ENCODE data around the gene PGPEP1. TPM values are rescaled to one million over a fixed set of nuclear protein-coding genes. Genes with fewer than 3 reads are reported as not detected.

Gene PGPEP1
- total RNA-seq, 1 donor from 2014 or later, result 34.4 TPM

DNA sequence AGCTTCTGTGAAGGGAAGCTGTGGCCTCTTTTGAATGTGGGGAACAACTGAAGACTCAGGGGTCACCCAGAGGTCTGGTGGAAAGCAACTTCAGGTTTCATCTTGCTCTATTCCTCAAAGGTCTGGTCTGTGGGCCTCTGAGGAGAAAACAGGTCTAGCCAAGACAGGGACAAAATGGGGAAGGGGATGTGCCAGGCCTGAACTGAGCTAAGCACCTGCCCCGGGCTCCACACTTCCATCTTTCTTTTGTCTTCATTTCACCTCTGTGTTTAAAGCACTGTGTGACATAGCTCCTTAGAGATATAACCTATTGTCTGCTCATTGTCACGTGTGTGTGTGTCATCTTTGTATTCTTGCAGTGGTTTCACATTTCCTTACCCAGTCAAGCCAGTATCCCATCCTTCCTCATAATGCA lies 25.6 kb downstream of the PGPEP1 start:
- TF ChIP-seq, protein P1, sequence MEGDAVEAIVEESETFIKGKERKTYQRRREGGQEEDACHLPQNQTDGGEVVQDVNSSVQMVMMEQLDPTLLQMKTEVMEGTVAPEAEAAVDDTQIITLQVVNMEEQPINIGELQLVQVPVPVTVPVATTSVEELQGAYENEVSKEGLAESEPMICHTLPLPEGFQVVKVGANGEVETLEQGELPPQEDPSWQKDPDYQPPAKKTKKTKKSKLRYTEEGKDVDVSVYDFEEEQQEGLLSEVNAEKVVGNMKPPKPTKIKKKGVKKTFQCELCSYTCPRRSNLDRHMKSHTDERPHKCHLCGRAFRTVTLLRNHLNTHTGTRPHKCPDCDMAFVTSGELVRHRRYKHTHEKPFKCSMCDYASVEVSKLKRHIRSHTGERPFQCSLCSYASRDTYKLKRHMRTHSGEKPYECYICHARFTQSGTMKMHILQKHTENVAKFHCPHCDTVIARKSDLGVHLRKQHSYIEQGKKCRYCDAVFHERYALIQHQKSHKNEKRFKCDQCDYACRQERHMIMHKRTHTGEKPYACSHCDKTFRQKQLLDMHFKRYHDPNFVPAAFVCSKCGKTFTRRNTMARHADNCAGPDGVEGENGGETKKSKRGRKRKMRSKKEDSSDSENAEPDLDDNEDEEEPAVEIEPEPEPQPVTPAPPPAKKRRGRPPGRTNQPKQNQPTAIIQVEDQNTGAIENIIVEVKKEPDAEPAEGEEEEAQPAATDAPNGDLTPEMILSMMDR (IDR thresholded peaks at IDR 0.05; ENCODE audit: insufficient read depth, low read length, poor library complexity, severe bottlenecking), result no peak
- Histone ChIP-seq H3K36me3 (ENCODE audit: control insufficient read depth, insufficient read depth, low read length) (no peaks in the 10 kb centered on the region), H3K4me3 (ENCODE audit: low read depth, low read length) (no peak overlapping the region), H3K27me3 (ENCODE audit: control insufficient read depth, insufficient read depth, low read length) (no peaks in the 10 kb centered on the region)
- no peak for DNase-seq (ENCODE audit: low read depth)

DNA sequence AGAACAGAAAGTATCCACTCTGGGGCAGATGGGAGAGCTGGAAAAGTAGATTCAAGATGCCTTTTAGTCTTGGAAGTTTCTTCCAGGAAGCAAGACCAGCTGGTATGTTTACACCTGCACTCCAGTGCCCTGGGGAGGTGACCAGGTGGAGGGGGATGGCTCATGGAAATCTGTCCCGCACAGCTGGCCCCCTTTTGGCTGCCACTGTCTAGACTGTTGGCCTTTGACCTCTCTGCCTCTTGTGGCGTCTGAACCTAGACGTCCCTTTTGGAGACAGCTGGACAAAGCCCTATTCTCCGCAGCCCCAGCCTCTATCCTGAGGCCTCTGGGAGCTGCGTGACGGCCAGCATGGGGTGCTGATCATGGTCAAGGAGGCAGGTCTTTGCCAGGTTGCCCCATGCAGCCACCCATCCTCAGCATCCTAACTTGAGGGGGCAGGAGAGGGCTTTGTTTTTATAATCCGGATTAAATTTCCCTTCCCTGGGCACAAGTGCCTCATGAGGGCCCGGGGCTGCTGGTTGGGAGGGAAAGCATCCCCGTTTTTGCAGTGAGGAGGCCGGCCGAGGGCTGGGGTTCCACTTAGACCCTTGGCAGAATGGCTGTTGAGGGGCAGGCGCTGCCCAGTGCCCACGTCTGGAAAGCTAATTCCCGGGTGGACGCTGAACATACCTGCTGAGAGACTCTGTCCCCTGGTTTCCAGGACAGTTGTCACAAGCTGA lies 28.3 kb downstream of the PGPEP1 start:
- DNase-seq (ENCODE audit: low read depth), result no peak
- Histone ChIP-seq H3K27me3 (ENCODE audit: control insufficient read depth, insufficient read depth, low read length) (no peaks in the 10 kb centered on the region), H3K36me3 (ENCODE audit: control insufficient read depth, insufficient read depth, low read length) (no peaks in the 10 kb centered on the region), H3K4me3 (ENCODE audit: low read depth, low read length) (no peak overlapping the region)
- TF ChIP-seq, protein P1 (IDR thresholded peaks at IDR 0.05; ENCODE audit: insufficient read depth, low read length, poor library complexity, severe bottlenecking), result no peak

DNA sequence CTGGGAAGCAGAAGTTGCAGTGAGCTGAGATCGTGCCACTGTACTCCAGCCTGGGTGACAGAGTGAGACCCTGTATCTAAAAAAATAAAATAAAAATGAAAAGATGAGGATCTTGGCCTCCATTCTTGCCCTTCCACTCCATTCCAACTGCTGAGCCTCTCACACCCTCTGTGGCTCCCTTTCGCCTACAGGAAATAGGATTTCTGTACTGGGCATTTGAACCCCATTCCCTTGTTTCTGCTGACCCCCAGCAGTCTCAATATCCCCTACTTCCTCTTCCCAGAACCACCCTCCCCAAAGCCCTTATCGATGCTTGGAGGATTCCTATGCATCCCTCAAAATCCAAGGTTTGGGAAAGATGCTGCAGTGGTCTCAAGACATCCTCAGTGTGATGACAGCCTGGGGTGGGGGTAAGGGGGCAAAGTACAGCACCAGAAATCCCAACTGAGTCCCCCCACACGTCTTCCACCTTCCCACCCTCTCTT lies 33.1 kb downstream of the PGPEP1 start:
- TF ChIP-seq, protein P1 (IDR thresholded peaks at IDR 0.05; ENCODE audit: insufficient read depth, low read length, poor library complexity, severe bottlenecking), result no peak
- H3K36me3 ChIP-seq (ENCODE audit: control insufficient read depth, insufficient read depth, low read length), result no peaks in the 10 kb centered on the region
- H3K4me3 ChIP-seq (ENCODE audit: low read depth, low read length), result no peak overlapping the region
- DNase-seq (ENCODE audit: low read depth), result no peak
- H3K27me3 ChIP-seq (ENCODE audit: control insufficient read depth, insufficient read depth, low read length), result no peaks in the 10 kb centered on the region

DNA sequence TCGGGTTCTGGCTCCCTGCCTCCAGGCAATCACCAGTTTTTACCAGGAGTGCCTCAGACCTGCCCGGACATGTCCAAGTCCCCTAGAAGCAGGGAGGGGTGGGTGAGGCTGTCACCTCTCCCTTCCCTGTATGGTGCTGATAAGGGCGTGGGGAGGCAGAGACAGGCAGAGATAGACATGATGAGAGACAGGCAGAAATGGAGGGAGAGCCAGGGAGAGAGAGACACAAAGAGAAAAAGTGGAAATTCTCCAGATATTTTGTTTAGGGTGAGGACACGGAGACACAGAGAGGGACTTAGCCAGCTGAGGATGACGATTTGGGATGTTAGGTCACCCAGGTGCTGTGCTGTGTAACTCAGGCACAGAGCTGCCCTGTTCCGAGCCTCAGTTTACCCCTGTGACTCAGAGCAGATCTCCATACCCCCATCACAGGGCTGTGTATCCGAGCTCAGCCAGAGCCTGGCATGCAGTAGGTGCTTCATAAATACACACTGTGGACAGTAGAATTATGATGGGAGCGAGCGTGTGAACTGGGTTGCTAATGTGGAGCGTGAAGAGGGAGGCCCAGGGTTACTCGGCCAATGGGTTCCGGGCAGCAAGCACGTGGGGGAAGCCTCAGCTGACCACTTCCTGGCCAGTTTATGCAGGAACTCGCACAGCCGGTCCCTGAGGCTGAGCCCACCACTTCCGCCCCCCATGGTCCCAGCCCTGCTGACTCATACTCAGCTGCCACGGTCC lies 33.7 kb downstream of the PGPEP1 start:
- Histone ChIP-seq H3K4me3 (ENCODE audit: low read depth, low read length) (no peak overlapping the region), H3K36me3 (ENCODE audit: control insufficient read depth, insufficient read depth, low read length) (no peaks in the 10 kb centered on the region), H3K27me3 (ENCODE audit: control insufficient read depth, insufficient read depth, low read length) (no peaks in the 10 kb centered on the region)
- DNase-seq (ENCODE audit: low read depth), result peak; percentile 98
- TF ChIP-seq, protein P1 (IDR thresholded peaks at IDR 0.05; ENCODE audit: insufficient read depth, low read length, poor library complexity, severe bottlenecking), result no peak

DNA sequence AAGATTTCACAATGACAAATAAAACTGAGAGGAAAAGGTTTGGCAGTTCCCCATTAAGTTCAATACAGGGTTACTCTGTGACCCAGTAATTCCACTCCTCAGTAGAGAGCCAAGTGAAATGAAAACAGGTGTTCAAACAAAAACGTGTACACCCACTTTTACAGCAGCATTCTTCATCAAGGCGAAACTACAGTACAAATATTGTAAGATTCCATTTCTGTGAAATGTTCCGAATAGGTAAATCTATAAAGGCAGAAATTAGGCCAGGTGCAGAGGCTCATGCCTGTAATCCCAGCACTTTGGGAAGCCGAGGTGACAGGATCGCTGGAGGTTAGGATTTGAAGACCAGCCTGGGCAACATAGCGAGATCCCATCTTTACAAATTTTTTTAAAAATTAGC lies 36.6 kb downstream of the PGPEP1 start:
- H3K36me3 ChIP-seq (ENCODE audit: control insufficient read depth, insufficient read depth, low read length), result no peaks in the 10 kb centered on the region
- TF ChIP-seq, protein P1 (IDR thresholded peaks at IDR 0.05; ENCODE audit: insufficient read depth, low read length, poor library complexity, severe bottlenecking), result no peak
- no peaks in the 10 kb centered on the region for H3K27me3 ChIP-seq (ENCODE audit: control insufficient read depth, insufficient read depth, low read length)
- H3K4me3 ChIP-seq (ENCODE audit: low read depth, low read length), result no peak overlapping the region
- no peak for DNase-seq (ENCODE audit: low read depth)
